Heart left ventricle (tissue), 16 donors: ENCODE results near the gene PRR16. TPM values are rescaled to one million over a fixed set of nuclear protein-coding genes. Genes with fewer than 3 reads are reported as not detected.
A peak's percentile ranks its signal among the peaks of the same experiment; 100 is the strongest.

Experiments used
- ATAC-seq, 4 donors: fragments of 200-7000 bp; cut with Tn5 transposase; one replicate each; pipeline ENCODE4 v1.9.1; 2020 to 2022; ENCODE audit warnings: moderate library complexity in 4 of 4, mild to moderate bottlenecking in 3 of 4, moderate number of reproducible peaks in 1 of 4
- DNase-seq, 5 donors: peaks; one replicate each; pipeline ENCODE4 v3.0.0-alpha.2; 2020
- H3K27ac ChIP-seq, 12 donors: fragments of 200-600 bp; sonication (generic) in 4 of 12; one replicate each; pipeline versions ENCODE4 v1.5.0 to v1.8.0; 2016 to 2022; ENCODE audit warnings: mild to moderate bottlenecking in 2 of 12
- H3K27me3 ChIP-seq, 9 donors: fragments of 200-600 bp; sonication (generic) in 2 of 9; one replicate each; pipeline versions ENCODE4 v1.5.1 to v1.8.0; 2016 to 2022; ENCODE audit warnings: mild to moderate bottlenecking in 3 of 9
- H3K36me3 ChIP-seq, 9 donors: fragments of 200-600 bp; sonication (generic) in 2 of 9; one replicate each; pipeline versions ENCODE4 v1.5.0 to v1.8.0; 2018 to 2022; ENCODE audit warnings: mild to moderate bottlenecking in 2 of 9
- H3K4me1 ChIP-seq, 12 donors: fragments of 200-600 bp; sonication (generic) in 4 of 12; one replicate each; pipeline versions ENCODE4 v1.5.0 to v1.8.0; 2016 to 2022; ENCODE audit warnings: mild to moderate bottlenecking in 3 of 12
- H3K4me3 ChIP-seq, 12 donors: fragments of 200-600 bp; sonication (generic) in 4 of 12; one replicate each; pipeline versions ENCODE4 v1.5.0 to v1.8.0; 2017 to 2022; ENCODE audit warnings: mild to moderate bottlenecking in 9 of 12, moderate library complexity in 4 of 12
- H3K9me3 ChIP-seq, 12 donors: fragments of 200-600 bp; sonication (generic) in 4 of 12; one replicate each; pipeline versions ENCODE4 v1.5.0 to v1.8.0; 2016 to 2022; ENCODE audit warnings: mild to moderate bottlenecking in 1 of 12
- CTCF ChIP-seq, 12 donors: fragments of 200-600 bp; sonication (generic) in 4 of 12; IDR thresholded peaks; one replicate each; pipeline versions ENCODE4 v1.5.0 to v1.8.0; 2018 to 2022; ENCODE audit warnings: antibody characterized with exemption in 12 of 12, mild to moderate bottlenecking in 5 of 12
- POLR2A ChIP-seq, 2 donors: fragments of 450-650 bp; IDR thresholded peaks; one replicate each; pipeline ENCODE4 v1.6.1; 2017; ENCODE audit warnings: antibody characterized with exemption in 2 of 2, mild to moderate bottlenecking in 2 of 2, moderate library complexity in 2 of 2
- WGBS, 4 donors: extraction: QIAGEN DNeasy Blood & Tissue Kit in 2 of 4; methylation state at CpG; one replicate each; pipeline versions ENCODE4 v1.1.5 to v1.1.7; 2013 to 2018; 5-methylcytosine and 5-hydroxymethylcytosine counted together
- intact Hi-C, 10 donors: fragments of 100-400 bp; cut with DNase I; formaldehyde crosslinking; loops; one replicate each; pipeline versions ENCODE4 v1.11.1 to v1.14.2; 2022
- polyA plus RNA-seq, 2 donors: library from polyadenylated mRNA; stranded (reverse); fragments of 200-250 nt; gene quantifications; one replicate each; pipeline ENCODE4 v1.2.3, GENCODE V29; 2013
- total RNA-seq, 9 donors: library from RNA; depleted of rRNA in 2 of 9; stranded (reverse); fragments of >200 nt in 2 of 9; fragmentation: NEBNext Ultra II Directional in 3 of 9; extraction: Animal tissue kit (Norgen Biotek cat#: 25700) in 3 of 9; gene quantifications; one replicate each; pipeline versions ENCODE4 v1.1.0 to v1.2.4, GENCODE V29; 2016 to 2023
- donor health status: ischemic (EF 13 %, LVEDD 7.1; RV severe dilation, severe dysfunction).
- donor health status: healthy with polysubstance abuse.
- donor health status: DM: no; HTN: yes; CAD: no.
- donor health status: DM: no; HTN: no; CAD: no.
- donor health status: ischemic (EF 25% LVEDD 6.9; RV normal size, moderate dysfunction).
- donor health status: ischemic (EF 25% LVEDD 5.7; RV mildly dilated, moderate dysfunction).
- donor health status: healthy.
- donor health status: DM: yes; HTN: yes; CAD: no.
- donor health status: ischemic (EF 35%, LVEDD 5.7; RV mildly dilated, moderate dysfunction).
- donor health status: nonischemic (EF 11% LVEDD 7.7; RV severe dilation, severe dysfunction).
- donor health status: DM: yes; HTN: yes; CAD: no.
- donor health status: PGD.
- donor health status: ischemic (EF 29% LVEDD 5.4; RV normal size, mild dysfunction).
- donor health status: nonischemic (EF 23%, LVEDD 6.1; RV moderate dilation, normal function).

Gene PRR16
- total and polyA plus RNA-seq, 11 donors: 4.0 to 18.8 (median 8.3) TPM

- H3K36me3 ChIP-seq: no peaks in the 10 kb centered on the region
- peaks cover 0 to 18% (median 3%) of the 10 kb centered on the region in 12 donors for H3K4me1 ChIP-seq
- peak; percentile 61 to 76 (median 64) for ATAC-seq
- no peaks in the 10 kb centered on the region for H3K9me3 ChIP-seq
- H3K27me3 ChIP-seq: no peaks in the 10 kb centered on the region
- intact Hi-C loops: no loop called here
- DNase-seq: no peak
- TF ChIP-seq POLR2A (IDR thresholded peaks at IDR 0.05) (no peak), CTCF (IDR thresholded peaks at IDR 0.05) (no peak)
- H3K27ac ChIP-seq: no peak overlapping the region
- WGBS, 4 donors: 42 to 49% (median 47%) methylated on average over 2 of the region's 2 CpGs
- H3K4me3 ChIP-seq: no peak overlapping the region
These were observed 150.6 kb downstream of the PRR16 start for GRCh38 chr5:120614531-120615180.

GRCh38 chr5:120615967-120616645 lies 152.0 kb downstream of the PRR16 start:
- intact Hi-C loops: no loop called here
- Histone ChIP-seq H3K27me3 (no peaks in the 10 kb centered on the region), H3K36me3 (no peaks in the 10 kb centered on the region), H3K27ac (no peak overlapping the region), H3K4me1 (peaks cover 0 to 14% (median 0%) of the 10 kb centered on the region in 12 donors), H3K9me3 (no peaks in the 10 kb centered on the region), H3K4me3 (no peak overlapping the region)
- ATAC-seq: peak in 1 of 4 donors; percentile 53
- TF ChIP-seq POLR2A (IDR thresholded peaks at IDR 0.05) (no peak), CTCF (IDR thresholded peaks at IDR 0.05) (no peak)
- WGBS, 4 donors: 73 to 74% (median 74%) methylated on average over 7 of the region's 7 CpGs
- no peak for DNase-seq

- no peak for ATAC-seq
- Histone ChIP-seq H3K27me3 (no peaks in the 10 kb centered on the region), H3K4me1 (peaks cover 0 to 10% (median 0%) of the 10 kb centered on the region in 12 donors), H3K27ac (no peak overlapping the region), H3K9me3 (no peaks in the 10 kb centered on the region), H3K4me3 (no peak overlapping the region), H3K36me3 (no peaks in the 10 kb centered on the region)
- no peak for TF ChIP-seq CTCF (IDR thresholded peaks at IDR 0.05)
- TF ChIP-seq POLR2A (IDR thresholded peaks at IDR 0.05): no peak
- DNase-seq: no peak
- 65 to 86% (median 80%) methylated on average over 2 of the region's 2 CpGs for WGBS, 4 donors
- intact Hi-C loops: loop anchor here in 1 of 10 donors (10.0 kb wide), 1 partner anchor 147 kb away; no protein-coding TSS in a partner anchor
These were observed 157.2 kb downstream of the PRR16 start for GRCh38 chr5:120621339-120621738.

- H3K27me3 ChIP-seq: no peaks in the 10 kb centered on the region
- H3K9me3 ChIP-seq: no peaks in the 10 kb centered on the region
- TF ChIP-seq POLR2A (IDR thresholded peaks at IDR 0.05): no peak
- DNase-seq (no peak), ATAC-seq (no peak)
- no peak overlapping the region for H3K4me3 ChIP-seq
- peaks cover 0 to 10% (median 0%) of the 10 kb centered on the region in 12 donors for H3K4me1 ChIP-seq
- WGBS, 4 donors: 57 to 83% (median 62%) methylated on average over 1 of the region's 1 CpG
- no peak overlapping the region for H3K27ac ChIP-seq
- intact Hi-C loops: loop anchor here in 1 of 10 donors (10.0 kb wide), 1 partner anchor 149 kb away; no protein-coding TSS in a partner anchor
- no peaks in the 10 kb centered on the region for H3K36me3 ChIP-seq
These were observed 160.0 kb downstream of the PRR16 start for GRCh38 chr5:120624021-120624563.
